Stimulated activated effector memory CD8-positive, alpha-beta T cell treated with anti-CD3 and anti-CD28 coated beads, Interleukin-12 subunit alpha, Interleukin-12 subunit beta, amount 100 ng/mL, for 72 hours (primary cell): ENCODE data around the gene ALS2CL.

Experiments used
- ATAC-seq: fragments of 150-1000 bp; cut with Tn5 transposase; 2 replicates; pipeline ENCODE4 v1.10.0; 2021
- DNase-seq, 2 donors: peaks; one replicate each; pipeline ENCODE4 v3.0.0; 2021 to 2022; ENCODE audit warnings: low spot score in 2 of 2
- H3K27ac Mint-ChIP-seq: one replicate; pipeline ENCODE4 v1.8.0; 2022; ENCODE audit warnings: mild to moderate bottlenecking, mixed read lengths
- H3K36me3 Mint-ChIP-seq: one replicate; pipeline ENCODE4 v1.8.0; 2022; ENCODE audit warnings: mild to moderate bottlenecking, mixed read lengths
- H3K4me1 Mint-ChIP-seq: one replicate; pipeline ENCODE4 v1.8.0; 2022; ENCODE audit warnings: mixed read lengths
- H3K4me3 Mint-ChIP-seq: one replicate; pipeline ENCODE4 v1.8.0; 2022; ENCODE audit warnings: mild to moderate bottlenecking, mixed read lengths
- H3K9me3 Mint-ChIP-seq: one replicate; pipeline ENCODE4 v1.8.0; 2022; ENCODE audit warnings: mixed read lengths

The ALS2CL gene

DNA sequence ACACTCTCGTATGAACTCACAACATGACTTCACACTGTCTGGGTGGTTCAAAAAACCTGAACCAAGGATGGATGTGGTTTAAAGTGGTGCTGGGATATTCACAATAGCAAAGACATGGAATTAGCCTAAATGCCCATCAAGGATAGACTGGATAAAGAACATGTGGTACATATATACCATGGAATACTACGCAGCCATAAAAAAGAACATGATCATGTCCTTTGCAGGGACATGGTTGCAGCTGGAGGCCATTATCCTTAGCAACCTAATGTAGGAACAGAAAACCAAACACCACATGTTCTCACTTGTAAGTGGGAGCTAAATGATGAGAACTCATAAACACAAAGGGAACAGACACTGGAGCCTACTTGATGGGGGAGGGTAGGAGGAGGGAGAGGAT is 27.5 kb upstream of the ALS2CL start:
- Mint-ChIP-seq H3K9me3 (no peaks in the 10 kb centered on the region), H3K27ac (no peak overlapping the region), H3K4me1 (peaks cover 6% of the 10 kb centered on the region), H3K4me3 (no peak overlapping the region), H3K36me3 (no peaks in the 10 kb centered on the region)
- no peak for ATAC-seq
- DNase-seq: peak in 1 of 2 donors; percentile 8

GRCh38 chr3:46719735-46720271 is 26.3 kb upstream of the ALS2CL start:
- Mint-ChIP-seq H3K27ac (no peak overlapping the region), H3K36me3 (no peaks in the 10 kb centered on the region), H3K4me3 (no peak overlapping the region), H3K9me3 (no peaks in the 10 kb centered on the region), H3K4me1 (peaks cover 6% of the 10 kb centered on the region)
- DNase-seq: peak in 1 of 2 donors; percentile 38
- ATAC-seq: no peak

- ATAC-seq (no peak), DNase-seq (peak in 1 of 2 donors; percentile 26)
- Mint-ChIP-seq H3K36me3 (no peaks in the 10 kb centered on the region), H3K4me1 (peaks cover 4% of the 10 kb centered on the region), H3K4me3 (no peak overlapping the region), H3K9me3 (no peaks in the 10 kb centered on the region), H3K27ac (peak overlapping the region; percentile 20)
These were observed 25.6 kb upstream of the ALS2CL start for GRCh38 chr3:46719044-46719565.

- no peaks in the 10 kb centered on the region for H3K9me3 Mint-ChIP-seq
- no peak within 1 kb of the TSS for H3K27ac Mint-ChIP-seq
- DNase-seq: peak in 1 of 2 donors; percentile 51
- no peak within 1 kb of the TSS for H3K4me3 Mint-ChIP-seq
- ATAC-seq: no peak
- no peaks in the 10 kb centered on the region for H3K36me3 Mint-ChIP-seq
- peaks cover 17% of the 10 kb centered on the region for H3K4me1 Mint-ChIP-seq
These were observed 24.2 kb upstream of the ALS2CL start, which contains the start of gene PRSS50 for GRCh38 chr3:46717447-46718231. Gene PRSS50, minus strand, starts transcription at chr3:46717869. Its CDS starts 45 bp downstream, at chr3:46717824.

- Mint-ChIP-seq H3K36me3 (no peaks in the 10 kb centered on the region), H3K4me3 (no peak overlapping the region), H3K27ac (no peak overlapping the region), H3K9me3 (no peaks in the 10 kb centered on the region), H3K4me1 (peaks cover 17% of the 10 kb centered on the region)
- DNase-seq: peak in 1 of 2 donors; percentile 42
- ATAC-seq: no peak
These were observed 23.3 kb upstream of the ALS2CL start for GRCh38 chr3:46716461-46717441.

DNA sequence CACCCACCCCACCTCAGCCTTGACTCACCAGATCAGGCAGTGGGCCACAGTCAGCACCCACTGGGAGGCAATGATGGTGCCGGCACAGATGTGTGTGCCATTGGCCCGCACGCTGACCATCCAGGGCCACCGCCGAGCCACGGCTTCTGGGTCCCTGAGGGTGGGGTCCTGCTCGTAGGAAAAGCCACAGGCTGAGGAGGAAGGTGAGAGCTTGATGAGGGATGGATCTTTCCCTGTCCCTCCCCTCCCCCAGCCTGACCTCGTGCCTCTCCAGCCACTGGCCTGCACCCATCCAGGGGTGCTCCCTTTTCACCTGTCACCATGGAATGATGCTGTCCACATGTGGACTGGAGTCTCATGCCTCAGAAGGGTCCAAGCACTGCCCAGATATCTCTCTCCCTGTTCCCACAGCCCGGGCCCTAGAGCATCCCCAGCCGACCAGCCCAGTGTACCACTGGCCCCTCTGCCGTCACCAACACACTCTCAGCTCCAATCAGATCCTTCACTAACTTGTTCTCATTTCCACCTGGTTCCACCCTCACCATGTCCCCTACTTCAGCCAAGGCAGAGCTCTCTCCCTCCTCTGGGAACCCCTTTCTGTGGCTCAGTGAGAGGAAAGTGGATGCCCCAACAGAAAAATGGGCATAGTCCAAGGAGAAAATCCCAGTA is 22.2 kb upstream of the ALS2CL start:
- Mint-ChIP-seq H3K27ac (peak overlapping the region; percentile 58), H3K4me1 (peaks cover 17% of the 10 kb centered on the region), H3K9me3 (no peaks in the 10 kb centered on the region), H3K4me3 (no peak overlapping the region), H3K36me3 (no peaks in the 10 kb centered on the region)
- peak; percentile 38 for ATAC-seq
- peak in 1 of 2 donors; percentile 43 for DNase-seq

- no peaks in the 10 kb centered on the region for H3K36me3 Mint-ChIP-seq
- ATAC-seq (no peak), DNase-seq (no peak)
- peaks cover 17% of the 10 kb centered on the region for H3K4me1 Mint-ChIP-seq
- H3K9me3 Mint-ChIP-seq: no peaks in the 10 kb centered on the region
- H3K4me3 Mint-ChIP-seq: no peak overlapping the region
- H3K27ac Mint-ChIP-seq: peak overlapping the region; percentile 58
These were observed 21.4 kb upstream of the ALS2CL start for GRCh38 chr3:46714728-46715506.

DNA sequence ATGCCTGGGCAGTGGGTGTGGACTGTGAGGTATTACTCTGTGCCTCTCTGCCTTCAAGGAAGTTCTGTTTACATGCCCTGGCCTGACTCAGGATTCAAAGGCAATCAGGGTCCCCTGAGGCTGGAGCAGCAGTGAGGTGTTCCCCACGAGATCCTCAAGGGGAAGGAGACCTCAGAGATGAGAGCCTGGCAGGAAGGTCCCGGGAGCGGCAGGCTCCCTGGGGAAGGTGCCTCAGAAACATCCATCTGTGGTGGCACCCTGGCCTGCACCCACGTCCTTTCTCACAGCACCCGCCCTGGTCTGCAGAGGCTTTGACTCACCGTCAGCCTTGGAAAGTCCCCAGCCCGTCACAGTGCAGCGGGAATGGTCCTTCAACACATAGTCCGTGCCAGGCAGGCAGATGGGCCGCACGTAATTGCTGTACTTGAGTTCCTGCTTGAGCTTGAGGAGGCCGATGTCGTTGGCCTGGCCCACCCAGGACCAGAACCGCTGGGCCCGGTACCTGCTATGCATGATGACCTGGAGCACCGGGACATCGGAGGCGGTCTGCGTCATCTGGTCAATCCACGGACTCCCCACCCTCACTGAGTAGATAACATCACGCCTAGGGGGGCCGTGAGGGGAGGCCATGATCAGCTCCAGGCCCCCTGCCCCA is 20.5 kb upstream of the ALS2CL start:
- Mint-ChIP-seq H3K36me3 (no peaks in the 10 kb centered on the region), H3K4me3 (peak overlapping the region; percentile 16), H3K27ac (peak overlapping the region; percentile 91), H3K9me3 (no peaks in the 10 kb centered on the region), H3K4me1 (peaks cover 17% of the 10 kb centered on the region)
- no peak for DNase-seq
- peak; percentile 92 for ATAC-seq

GRCh38 chr3:46713050-46713897 is 19.8 kb upstream of the ALS2CL start:
- Mint-ChIP-seq H3K4me1 (peaks cover 17% of the 10 kb centered on the region), H3K9me3 (no peaks in the 10 kb centered on the region), H3K4me3 (peak overlapping the region; percentile 16), H3K27ac (peak overlapping the region; percentile 91), H3K36me3 (no peaks in the 10 kb centered on the region)
- DNase-seq (no peak), ATAC-seq (no peak)

DNA sequence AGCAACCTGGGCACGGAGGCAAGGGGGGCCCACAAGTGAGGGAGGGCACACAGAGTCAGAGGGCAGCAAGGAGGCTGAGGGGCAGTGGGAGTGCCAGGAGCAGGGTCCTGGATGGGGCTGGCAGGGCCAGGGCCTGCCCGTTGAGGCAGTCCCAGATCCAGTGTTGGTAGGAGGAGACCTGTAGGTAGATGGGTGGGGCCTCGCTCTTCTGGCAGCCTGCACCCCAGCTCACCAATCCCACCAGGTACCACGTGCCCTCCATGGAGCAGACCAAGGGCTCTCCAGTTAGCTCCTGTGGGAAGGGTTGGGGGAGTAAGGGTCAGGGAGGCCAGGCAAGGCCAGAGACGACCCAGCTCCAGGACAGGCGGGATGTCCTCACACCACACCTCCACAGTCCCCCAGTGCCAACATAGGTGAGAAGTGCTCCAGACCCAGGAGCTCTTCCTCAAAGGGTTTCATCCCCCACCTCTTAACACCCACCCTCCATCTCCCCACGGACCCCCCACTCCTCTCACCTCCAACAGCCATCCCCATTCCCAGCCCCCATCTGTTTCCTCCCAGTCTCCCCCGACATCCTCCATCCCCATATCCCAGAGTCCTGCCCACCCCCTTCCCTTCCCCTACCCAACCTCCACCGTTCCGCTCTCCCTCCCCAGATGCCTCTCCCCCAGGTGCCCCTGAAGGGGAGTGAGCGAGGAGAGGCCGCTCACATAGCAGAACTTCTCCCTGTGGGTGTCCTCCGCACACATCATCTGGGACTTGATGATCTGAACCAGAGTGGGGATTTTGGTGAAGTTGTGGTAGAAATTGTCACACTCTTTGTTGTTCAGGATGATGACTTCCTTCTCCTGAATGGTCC is 18.9 kb upstream of the ALS2CL start:
- Mint-ChIP-seq H3K27ac (peak overlapping the region; percentile 91), H3K4me3 (no peak overlapping the region), H3K36me3 (no peaks in the 10 kb centered on the region), H3K9me3 (no peaks in the 10 kb centered on the region), H3K4me1 (peaks cover 17% of the 10 kb centered on the region)
- DNase-seq (no peak), ATAC-seq (no peak)

DNA sequence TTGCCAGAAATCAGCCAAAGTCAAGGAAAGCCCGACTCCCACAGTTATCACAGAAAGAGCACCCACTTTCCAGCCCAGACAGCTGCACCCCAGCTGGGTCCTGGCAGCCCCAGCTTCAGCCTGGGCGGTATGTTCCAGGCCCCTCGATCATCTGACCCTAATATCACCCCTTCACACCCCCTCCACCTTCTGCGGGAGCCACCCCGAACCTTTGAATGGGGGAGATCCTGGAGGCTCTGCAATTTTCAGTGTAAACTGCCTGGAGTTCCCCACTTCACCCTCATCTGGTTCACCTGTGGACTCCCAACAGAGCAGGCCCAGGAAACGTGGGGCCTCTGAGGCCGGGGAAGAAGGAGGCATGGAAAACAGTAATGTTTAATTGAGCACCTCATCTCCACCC is 18.3 kb upstream of the ALS2CL start:
- no peak for DNase-seq
- no peak for ATAC-seq
- Mint-ChIP-seq H3K36me3 (no peaks in the 10 kb centered on the region), H3K9me3 (no peaks in the 10 kb centered on the region), H3K27ac (peak overlapping the region; percentile 91), H3K4me3 (no peak overlapping the region), H3K4me1 (peaks cover 17% of the 10 kb centered on the region)

DNA sequence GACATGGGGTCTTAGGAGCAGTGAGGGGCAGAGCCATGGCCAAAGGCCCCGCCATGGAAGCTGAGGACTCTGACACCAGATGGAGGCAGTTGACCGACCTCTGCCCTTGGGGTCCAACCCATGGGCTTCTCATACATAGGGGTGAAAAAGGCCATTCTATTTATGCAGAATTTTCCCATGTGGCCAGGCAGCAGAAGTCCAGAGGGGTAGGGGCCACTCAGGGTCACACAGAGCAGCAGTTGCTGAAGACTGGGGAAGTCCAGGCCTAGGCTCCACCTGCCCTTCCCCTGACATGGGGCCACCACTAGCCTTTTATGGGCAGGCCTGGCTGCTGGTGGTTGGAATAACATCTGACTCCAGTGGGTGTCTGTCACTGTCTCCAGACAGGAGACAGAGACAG is 17.8 kb upstream of the ALS2CL start:
- H3K4me3 Mint-ChIP-seq: no peak overlapping the region
- peaks cover 17% of the 10 kb centered on the region for H3K4me1 Mint-ChIP-seq
- H3K9me3 Mint-ChIP-seq: no peaks in the 10 kb centered on the region
- H3K27ac Mint-ChIP-seq: peak overlapping the region; percentile 50
- ATAC-seq (no peak), DNase-seq (no peak)
- no peaks in the 10 kb centered on the region for H3K36me3 Mint-ChIP-seq
